Transverse colon (tissue), 4 donors: Measurements from ENCODE around the gene AMER3.

ENCODE experiments used
- POLR2A ChIP-seq: fragments of 450-650 bp; IDR thresholded peaks from one replicate; pipeline ENCODE4 v1.6.1; 2016; ENCODE audit warnings: antibody characterized with exemption, mild to moderate bottlenecking, moderate library complexity
- POLR2AphosphoS5 ChIP-seq, 3 donors: sonication (generic); formaldehyde crosslinking; IDR thresholded peaks; one replicate each; pipeline ENCODE4 v1.6.1; 2016; ENCODE audit warnings: antibody characterized with exemption in 3 of 3
- TF ChIP-seq, protein P1 (sequence below), 5 experiments: fragments of 200-600 bp in 3 of 5; fragments of 450-650 bp in 2 of 5; sonication (generic) in 3 of 5; IDR thresholded peaks; 1 replicate in 2 of 5; 2 replicates in 3 of 5; pipeline ENCODE4 v1.5.1; 2016 to 2017; ENCODE audit warnings: antibody characterized with exemption in 5 of 5, inconsistent platforms in 3 of 5, mild to moderate bottlenecking in 2 of 5, moderate library complexity in 1 of 5

DNA sequence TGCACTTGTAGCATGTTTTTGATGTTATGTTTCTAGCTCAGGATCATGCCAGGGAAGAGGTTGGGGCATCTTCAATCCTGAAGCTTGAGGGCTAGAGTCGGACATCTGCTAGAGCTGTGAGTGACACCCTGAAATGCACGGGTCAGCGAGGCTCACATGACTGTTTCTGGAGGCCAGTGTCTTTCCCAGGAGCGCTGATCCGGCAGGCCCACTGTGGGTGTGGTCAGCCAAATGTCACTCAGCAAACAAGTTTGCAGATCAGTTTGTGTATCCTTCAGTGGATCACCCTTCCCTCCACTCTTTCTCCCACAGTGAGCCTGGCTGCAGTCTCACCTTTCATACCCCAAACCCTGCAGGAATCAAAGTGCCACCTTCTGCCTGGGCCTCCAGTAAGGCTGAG lies 58.4 kb downstream of the AMER3 start:
- TF ChIP-seq, protein P1, sequence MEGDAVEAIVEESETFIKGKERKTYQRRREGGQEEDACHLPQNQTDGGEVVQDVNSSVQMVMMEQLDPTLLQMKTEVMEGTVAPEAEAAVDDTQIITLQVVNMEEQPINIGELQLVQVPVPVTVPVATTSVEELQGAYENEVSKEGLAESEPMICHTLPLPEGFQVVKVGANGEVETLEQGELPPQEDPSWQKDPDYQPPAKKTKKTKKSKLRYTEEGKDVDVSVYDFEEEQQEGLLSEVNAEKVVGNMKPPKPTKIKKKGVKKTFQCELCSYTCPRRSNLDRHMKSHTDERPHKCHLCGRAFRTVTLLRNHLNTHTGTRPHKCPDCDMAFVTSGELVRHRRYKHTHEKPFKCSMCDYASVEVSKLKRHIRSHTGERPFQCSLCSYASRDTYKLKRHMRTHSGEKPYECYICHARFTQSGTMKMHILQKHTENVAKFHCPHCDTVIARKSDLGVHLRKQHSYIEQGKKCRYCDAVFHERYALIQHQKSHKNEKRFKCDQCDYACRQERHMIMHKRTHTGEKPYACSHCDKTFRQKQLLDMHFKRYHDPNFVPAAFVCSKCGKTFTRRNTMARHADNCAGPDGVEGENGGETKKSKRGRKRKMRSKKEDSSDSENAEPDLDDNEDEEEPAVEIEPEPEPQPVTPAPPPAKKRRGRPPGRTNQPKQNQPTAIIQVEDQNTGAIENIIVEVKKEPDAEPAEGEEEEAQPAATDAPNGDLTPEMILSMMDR (IDR thresholded peaks at IDR 0.05) = no peak
- no peak for TF ChIP-seq POLR2AphosphoS5 (IDR thresholded peaks at IDR 0.05)
- no peak for TF ChIP-seq POLR2A
